Measurements from ENCODE around the gene NEK1.

NEK1 gene

DNA sequence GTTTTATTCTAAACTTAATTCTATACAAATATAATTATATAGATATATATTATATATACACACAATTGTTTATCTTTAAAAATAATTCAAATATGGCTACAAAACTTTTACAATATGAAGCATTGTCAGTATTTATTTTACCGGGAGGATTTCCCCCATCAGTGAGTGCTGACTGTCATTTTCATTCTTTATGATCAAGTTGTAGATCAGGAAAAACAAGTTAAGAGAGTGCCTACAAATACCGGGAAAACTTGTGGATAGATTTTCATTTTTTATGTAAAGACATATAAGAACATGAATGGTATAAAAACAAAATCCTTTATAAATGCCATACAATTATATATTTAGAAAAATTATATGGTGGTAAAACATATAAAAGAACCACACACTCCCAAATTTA, 45.8 kb upstream of the NEK1 start:
- H3K4me3 ChIP-seq (replicated peaks in 1 of 2; ENCODE audit: low read depth in 2 of 2, low read length in 2 of 2), result no peak overlapping the region
- TF ChIP-seq, protein P1, sequence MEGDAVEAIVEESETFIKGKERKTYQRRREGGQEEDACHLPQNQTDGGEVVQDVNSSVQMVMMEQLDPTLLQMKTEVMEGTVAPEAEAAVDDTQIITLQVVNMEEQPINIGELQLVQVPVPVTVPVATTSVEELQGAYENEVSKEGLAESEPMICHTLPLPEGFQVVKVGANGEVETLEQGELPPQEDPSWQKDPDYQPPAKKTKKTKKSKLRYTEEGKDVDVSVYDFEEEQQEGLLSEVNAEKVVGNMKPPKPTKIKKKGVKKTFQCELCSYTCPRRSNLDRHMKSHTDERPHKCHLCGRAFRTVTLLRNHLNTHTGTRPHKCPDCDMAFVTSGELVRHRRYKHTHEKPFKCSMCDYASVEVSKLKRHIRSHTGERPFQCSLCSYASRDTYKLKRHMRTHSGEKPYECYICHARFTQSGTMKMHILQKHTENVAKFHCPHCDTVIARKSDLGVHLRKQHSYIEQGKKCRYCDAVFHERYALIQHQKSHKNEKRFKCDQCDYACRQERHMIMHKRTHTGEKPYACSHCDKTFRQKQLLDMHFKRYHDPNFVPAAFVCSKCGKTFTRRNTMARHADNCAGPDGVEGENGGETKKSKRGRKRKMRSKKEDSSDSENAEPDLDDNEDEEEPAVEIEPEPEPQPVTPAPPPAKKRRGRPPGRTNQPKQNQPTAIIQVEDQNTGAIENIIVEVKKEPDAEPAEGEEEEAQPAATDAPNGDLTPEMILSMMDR (IDR thresholded peaks at IDR 0.05; ENCODE audit: low read depth, low read length), result no peak
- no peak for DNase-seq (ENCODE audit: low read depth in 2 of 2)

DNA sequence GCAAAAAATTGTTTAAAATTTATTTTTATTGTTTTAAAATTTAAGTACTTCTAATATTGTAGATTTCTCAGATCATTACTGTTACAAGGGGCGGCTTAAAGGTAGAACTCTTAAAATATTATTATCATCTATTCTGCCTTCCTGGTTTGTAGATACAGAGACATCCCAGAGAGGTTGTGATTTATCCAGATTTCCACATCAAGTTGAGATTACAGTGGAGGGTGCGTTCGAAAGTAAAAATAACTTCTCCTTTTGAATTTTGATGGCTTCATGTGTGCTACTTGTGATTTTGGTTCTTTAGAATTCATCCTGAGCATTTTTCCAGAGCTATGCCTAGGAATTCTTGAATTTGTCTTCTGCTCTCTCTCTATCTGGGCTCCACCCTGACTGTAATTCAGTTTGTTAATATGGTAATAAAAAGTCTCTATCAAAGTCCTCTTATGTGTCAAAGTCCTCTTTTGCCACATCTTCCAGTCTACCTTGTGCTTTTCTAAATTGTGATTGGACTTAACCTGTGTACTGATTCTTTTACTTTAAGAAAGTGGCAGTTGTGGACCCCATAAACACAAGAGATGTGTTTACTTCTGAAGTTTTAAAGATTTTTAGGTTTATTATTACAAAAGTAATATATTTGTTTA, 45.2 kb upstream of the NEK1 start:
- no peak for DNase-seq (ENCODE audit: low read depth in 2 of 2)
- no peak overlapping the region for H3K4me3 ChIP-seq (replicated peaks in 1 of 2; ENCODE audit: low read depth in 2 of 2, low read length in 2 of 2)
- TF ChIP-seq, protein P1 (IDR thresholded peaks at IDR 0.05; ENCODE audit: low read depth, low read length), result no peak

GRCh38 chr4:169655401-169655800, 43.0 kb upstream of the NEK1 start:
- TF ChIP-seq, protein P1 (IDR thresholded peaks at IDR 0.05; ENCODE audit: low read depth, low read length), result no peak
- no peak for DNase-seq (ENCODE audit: low read depth in 2 of 2)
- no peak overlapping the region for H3K4me3 ChIP-seq (replicated peaks in 1 of 2; ENCODE audit: low read depth in 2 of 2, low read length in 2 of 2)

DNA sequence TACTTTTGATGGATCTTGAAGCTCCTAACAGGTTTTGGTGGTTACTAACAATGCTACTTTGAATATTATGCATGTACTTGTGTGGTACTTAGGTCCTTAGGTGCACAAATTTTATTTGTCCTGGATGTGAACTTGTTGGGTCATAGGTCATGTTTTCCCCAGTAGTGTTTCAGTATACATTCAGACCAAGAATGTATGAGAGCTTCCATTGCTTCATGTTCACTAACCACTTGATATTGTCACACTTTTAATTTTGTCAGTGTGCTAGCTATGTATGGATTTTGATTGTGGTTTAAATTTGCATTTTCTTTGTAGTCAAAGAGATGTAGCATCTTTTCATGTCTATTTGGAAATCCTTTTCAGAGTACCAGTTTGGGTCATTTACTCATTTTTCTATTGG, 40.2 kb upstream of the NEK1 start:
- TF ChIP-seq, protein P1 (IDR thresholded peaks at IDR 0.05; ENCODE audit: low read depth, low read length), result no peak
- H3K4me3 ChIP-seq (replicated peaks in 1 of 2; ENCODE audit: low read depth in 2 of 2, low read length in 2 of 2), result no peak overlapping the region
- no peak for DNase-seq (ENCODE audit: low read depth in 2 of 2)

DNA sequence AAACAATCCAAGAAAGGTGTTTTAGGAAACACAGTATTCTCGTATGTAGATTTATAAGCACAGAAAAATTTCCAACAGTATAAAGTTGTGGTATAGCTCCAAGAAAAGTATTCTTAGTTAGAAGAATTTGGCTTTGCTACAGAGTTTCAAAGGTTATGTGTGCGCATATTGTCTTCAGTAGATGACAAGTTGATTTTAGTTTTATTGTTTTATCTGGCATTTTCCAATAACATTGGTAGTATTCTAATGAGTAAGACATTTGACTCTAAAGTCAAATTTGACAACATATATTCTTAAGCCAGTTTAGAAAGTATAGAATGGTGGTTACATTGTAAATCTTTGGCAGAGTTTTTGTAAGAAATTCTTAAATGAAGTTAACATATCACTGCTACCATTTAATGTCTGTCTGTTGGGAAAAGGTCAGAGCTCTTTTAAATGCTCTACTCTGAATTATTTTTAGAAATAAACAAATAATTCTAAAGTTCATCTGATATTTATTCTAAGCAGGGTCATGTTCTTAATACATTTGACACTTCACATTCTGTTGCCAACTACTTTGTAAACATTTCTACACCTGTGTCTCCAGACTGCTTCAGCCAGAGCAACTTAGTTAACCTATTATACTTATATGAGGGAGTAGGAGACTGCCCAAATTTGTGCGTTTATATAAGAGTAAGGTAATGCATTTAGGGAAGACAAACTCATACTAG, 38.0 kb upstream of the NEK1 start:
- DNase-seq (ENCODE audit: low read depth in 2 of 2), result no peak
- H3K4me3 ChIP-seq (replicated peaks in 1 of 2; ENCODE audit: low read depth in 2 of 2, low read length in 2 of 2), result no peak overlapping the region
- TF ChIP-seq, protein P1 (IDR thresholded peaks at IDR 0.05; ENCODE audit: low read depth, low read length), result no peak

DNA sequence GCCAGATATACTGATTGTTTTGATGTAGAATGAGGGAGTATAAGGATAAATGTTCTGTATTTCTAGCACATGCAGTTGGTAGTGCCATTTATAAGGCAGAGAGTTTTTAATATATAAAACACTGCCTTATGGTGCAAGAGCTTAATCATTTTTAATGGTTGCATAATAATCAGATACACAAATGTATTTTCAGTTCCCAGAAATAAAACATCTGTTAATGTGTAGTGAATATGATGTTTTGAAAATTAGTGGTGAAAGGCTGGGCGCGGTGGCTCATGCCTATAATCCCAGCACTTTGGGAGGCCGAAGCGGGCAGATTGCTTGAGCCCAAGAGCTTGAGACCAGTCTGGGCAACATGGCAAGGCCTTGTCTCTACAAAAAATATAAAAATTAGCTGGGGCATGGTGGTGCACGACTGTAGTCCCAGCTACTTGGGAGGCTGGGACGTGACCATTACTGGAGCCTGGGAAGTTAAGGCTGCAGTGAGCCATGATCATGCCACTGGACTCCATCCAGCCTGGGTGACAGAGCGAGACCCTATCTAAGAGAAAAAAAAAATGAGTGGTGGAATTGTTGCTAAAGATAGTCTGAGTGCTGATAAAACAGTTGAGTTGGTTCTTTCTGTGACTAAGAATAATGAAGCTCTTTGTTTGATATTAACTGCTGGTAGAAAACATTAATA, 37.3 kb upstream of the NEK1 start:
- TF ChIP-seq, protein P1 (IDR thresholded peaks at IDR 0.05; ENCODE audit: low read depth, low read length), result no peak

More for the DNA sequence above, 37.3 kb upstream of the NEK1 start:
- peak; percentile 7 to 60 for DNase-seq (ENCODE audit: low read depth in 2 of 2)
- H3K4me3 ChIP-seq (replicated peaks in 1 of 2; ENCODE audit: low read depth in 2 of 2, low read length in 2 of 2), result no peak overlapping the region

Data from cardiac fibroblast (primary cell).